ENCODE data around the gene INKA2. TPM values are rescaled to one million over a fixed set of nuclear protein-coding genes. Genes with fewer than 3 reads are reported as not detected.

INKA2 gene
- total and polyA plus RNA-seq, 2 experiments from 2014 or later, result 3.7 to 8.4 TPM

DNA sequence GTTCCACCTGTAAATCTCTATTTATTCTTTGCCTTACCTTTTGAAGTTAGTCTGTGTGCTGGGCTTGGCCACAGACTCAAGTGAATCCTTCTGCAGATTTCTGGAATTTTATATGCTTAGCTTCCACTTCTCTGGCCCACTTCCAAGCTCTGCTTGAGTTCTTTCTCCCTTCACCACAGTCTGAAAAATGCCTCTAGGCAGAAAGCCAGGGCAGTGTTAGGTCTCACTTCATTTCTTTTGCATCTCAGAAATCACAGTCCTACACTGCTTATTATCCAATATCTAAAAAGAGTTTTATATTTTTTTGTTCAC is 48.9 kb downstream of the INKA2 start:
- Histone ChIP-seq H3K79me2 (replicated peaks; ENCODE audit: insufficient read depth) (peaks cover 4% of the 10 kb centered on the region; the same call in 1 of the 2 replicates), H4K20me1 (replicated peaks; ENCODE audit: insufficient read depth) (peaks cover 6% of the 10 kb centered on the region; the same call in 1 of the 2 replicates), H3K27me3 (ENCODE audit: insufficient read depth) (no peaks in the 10 kb centered on the region), H2AFZ (no peak overlapping the region), H3K4me3 (no peak overlapping the region), H3K9me2 (ENCODE audit: insufficient read depth) (no peaks in the 10 kb centered on the region), H3K4me1 (ENCODE audit: insufficient read depth) (no peaks in the 10 kb centered on the region), H3K36me3 (ENCODE audit: insufficient read depth) (0 out of 2 replicates have a peak, but pooled peaks cover 2% of the 10 kb centered on the region), H3K4me2 (no peak overlapping the region), H3K27ac (ENCODE audit: low read depth) (no peak overlapping the region), H3F3A (replicated peaks; ENCODE audit: low read depth) (no peaks in the 10 kb centered on the region)
- DNase-seq (ENCODE audit: low spot score), result no peak
- no peak overlapping the region for H3K4me3 Mint-ChIP-seq
- H3K27ac Mint-ChIP-seq, result no peak overlapping the region
- no peaks in the 10 kb centered on the region for H3K4me1 Mint-ChIP-seq
- TF ChIP-seq STAT1 (IDR thresholded peaks at IDR 0.05; ENCODE audit: unreplicated experiment) (no peak), EZH2phosphoT487 (IDR thresholded peaks at IDR 0.05; ENCODE audit: unreplicated experiment) (no peak), ZNF114 (CRISPR knock-in tag; IDR thresholded peaks at IDR 0.05) (no peak), NANOG (IDR thresholded peaks at IDR 0.05; ENCODE audit: borderline replicate concordance) (no peak), EZH2 (IDR thresholded peaks at IDR 0.05; ENCODE audit: low read depth, unreplicated experiment) (no peak)
- TF ChIP-seq, protein P1, sequence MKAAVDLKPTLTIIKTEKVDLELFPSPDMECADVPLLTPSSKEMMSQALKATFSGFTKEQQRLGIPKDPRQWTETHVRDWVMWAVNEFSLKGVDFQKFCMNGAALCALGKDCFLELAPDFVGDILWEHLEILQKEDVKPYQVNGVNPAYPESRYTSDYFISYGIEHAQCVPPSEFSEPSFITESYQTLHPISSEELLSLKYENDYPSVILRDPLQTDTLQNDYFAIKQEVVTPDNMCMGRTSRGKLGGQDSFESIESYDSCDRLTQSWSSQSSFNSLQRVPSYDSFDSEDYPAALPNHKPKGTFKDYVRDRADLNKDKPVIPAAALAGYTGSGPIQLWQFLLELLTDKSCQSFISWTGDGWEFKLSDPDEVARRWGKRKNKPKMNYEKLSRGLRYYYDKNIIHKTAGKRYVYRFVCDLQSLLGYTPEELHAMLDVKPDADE (IDR thresholded peaks at IDR 0.05), result no peak
- H3K36me3 Mint-ChIP-seq (ENCODE audit: low read depth), result 0 out of 3 replicates have a peak, but pooled peaks cover 2% of the 10 kb centered on the region
- peaks cover 4% of the 10 kb centered on the region for H3K27me3 Mint-ChIP-seq (ENCODE audit: insufficient read depth, low read depth, poor library complexity)
- no peak for ATAC-seq
- H3K9me3 Mint-ChIP-seq, result peaks cover 3% of the 10 kb centered on the region; the same call in 2 of the 3 replicates

Small RNA genes lying within 50 kb of the gene (small RNA-seq; reads per million reads assigned to genes)
- gene INKA2 (ENCODE audit: low replicate concordance), result 0.80 reads per million, percentile 53 among the genes with 10 or more reads in this experiment

Other genes with a start within 250 kb of the INKA2 start
- not detected in 2 replicates for gene ADORA3, start 235.8 kb downstream of the INKA2 start, total RNA-seq (2014; rRNA removed; shearing (Covaris generic))
- gene ADORA3, start 235.8 kb downstream of the INKA2 start, polyA plus RNA-seq (2016; fragmentation: Nextera tagmentation; extraction: Ambion mirVana), result not detected in 2 replicates
- gene TMIGD3, start 235.8 kb downstream of the INKA2 start, total RNA-seq (2014; rRNA removed; shearing (Covaris generic)), result not detected in 2 replicates
- not detected in 2 replicates for gene TMIGD3, start 235.8 kb downstream of the INKA2 start, polyA plus RNA-seq (2016; fragmentation: Nextera tagmentation; extraction: Ambion mirVana)
- 16.2 and 23.3 TPM in 2 replicates for gene RAP1A, start 119.6 kb downstream of the INKA2 start, total RNA-seq (2014; rRNA removed; shearing (Covaris generic))
- 23.0 and 28.1 TPM in 2 replicates for gene RAP1A, start 119.6 kb downstream of the INKA2 start, polyA plus RNA-seq (2016; fragmentation: Nextera tagmentation; extraction: Ambion mirVana)
- 38.3 and 54.4 TPM in 2 replicates for gene DDX20, start 16.5 kb upstream of the INKA2 start, total RNA-seq (2014; rRNA removed; shearing (Covaris generic))
- gene DDX20, start 16.5 kb upstream of the INKA2 start, polyA plus RNA-seq (2016; fragmentation: Nextera tagmentation; extraction: Ambion mirVana), result 11.9 and 12.8 TPM in 2 replicates